Fibroblast of peridontal ligament (primary cell): ENCODE data around the gene TMEM203.
"Not testable (repeated sequence)": the region's sequence is repeated elsewhere in the genome, so short reads cannot be mapped to it uniquely, and the experiment has no call there.

Source experiments
- DNase-seq: peaks from one replicate; pipeline ENCODE4 v3.0.0-alpha.2; 2010; ENCODE audit errors: extremely low read depth

TMEM203 gene

GRCh38 chr9:137205126-137206069 lies at the start of gene TMEM203, which contains the start of gene NDOR1:
Gene TMEM203, minus strand, starts transcription at chr9:137205648. Its CDS starts 234 bp downstream, at chr9:137205414.
Gene NDOR1, plus strand, starts transcription at chr9:137205700. Its CDS starts 78 bp downstream, at chr9:137205778.
- peak; percentile 71 for DNase-seq

- DNase-seq: peak; percentile 82
Measured at GRCh38 chr9:137254624-137255447, 49.4 kb upstream of the TMEM203 start, which contains the start of gene NELFB. Gene NELFB, plus strand, starts transcription at chr9:137255327.

GRCh38 chr9:137253717-137254623 lies 48.5 kb upstream of the TMEM203 start:
- peak; percentile 6 for DNase-seq

- no peak for DNase-seq
Measured at GRCh38 chr9:137252555-137253506, 47.4 kb upstream of the TMEM203 start.

- no peak for DNase-seq
Measured at GRCh38 chr9:137251490-137252268, 46.2 kb upstream of the TMEM203 start.

- DNase-seq: no peak
Measured at GRCh38 chr9:137251194-137251461, 45.7 kb upstream of the TMEM203 start, which contains the start of gene STPG3. Gene STPG3, plus strand, starts transcription at chr9:137251286. Its CDS starts 1 bp downstream, at chr9:137251287.

- DNase-seq: no peak
Measured at GRCh38 chr9:137250329-137251193, 45.1 kb upstream of the TMEM203 start.

- DNase-seq: no peak
Measured at GRCh38 chr9:137247916-137248175, 42.4 kb upstream of the TMEM203 start.

GRCh38 chr9:137247135-137247915 lies 41.9 kb upstream of the TMEM203 start:
- peak; percentile 19 for DNase-seq

GRCh38 chr9:137245450-137246421 lies 40.3 kb upstream of the TMEM203 start:
- DNase-seq: no peak

- DNase-seq: no peak
Measured at GRCh38 chr9:137244486-137245449, 39.3 kb upstream of the TMEM203 start.

- DNase-seq: no peak
Measured at GRCh38 chr9:137243626-137244485, 38.4 kb upstream of the TMEM203 start.

GRCh38 chr9:137243266-137243625 lies 37.8 kb upstream of the TMEM203 start:
- not testable (repeated sequence) for DNase-seq
